Keratinocyte (primary cell): ENCODE data around the gene ZNF174. TPM values are rescaled to one million over a fixed set of nuclear protein-coding genes. Genes with fewer than 3 reads are reported as not detected.

Source experiments
- DNase-seq: peaks from one replicate; pipeline ENCODE4 v3.0.0-alpha.2; 2011; ENCODE audit warnings: low read depth, missing footprints, low spot score
- FAIRE-seq: peaks from 2 replicates; lab custom pipeline; 2011; peaks lifted over from hg19 to GRCh38; lab: Jason Lieb, UNC
- H2AFZ ChIP-seq: 2 replicates; pipeline ENCODE4 v1.6.0; 2012; ENCODE audit warnings: low read length, control low read depth, inconsistent platforms; ENCODE audit not compliant: control insufficient read depth
- H3K27ac ChIP-seq: 2 replicates; pipeline ENCODE4 v1.5.1; 2011; ENCODE audit warnings: low read length; ENCODE audit not compliant: control insufficient read depth, insufficient read depth
- H3K27me3 ChIP-seq: 3 replicates; pipeline ENCODE4 v1.6.0; 2011; ENCODE audit warnings: low read length; ENCODE audit not compliant: control insufficient read depth, insufficient read depth; ENCODE audit errors: extremely low read depth
- H3K36me3 ChIP-seq, 2 experiments: 2 replicates in 1 of 2; 3 replicates in 1 of 2; pipeline ENCODE4 v1.5.1; 2011; ENCODE audit warnings: low read length in 2 of 2, mild to moderate bottlenecking in 1 of 2; ENCODE audit not compliant: control insufficient read depth in 2 of 2, insufficient read depth in 2 of 2; ENCODE audit errors: extremely low read depth in 1 of 2
- H3K4me1 ChIP-seq: 3 replicates; pipeline ENCODE4 v1.5.1; 2011; ENCODE audit warnings: low read length; ENCODE audit not compliant: control insufficient read depth, insufficient read depth; ENCODE audit errors: extremely low read depth
- H3K4me2 ChIP-seq: 3 replicates; pipeline ENCODE4 v1.6.0; 2011; ENCODE audit warnings: low read depth, low read length; ENCODE audit not compliant: control insufficient read depth, insufficient read depth; ENCODE audit errors: extremely low read depth
- H3K4me3 ChIP-seq, 3 experiments: fragments of 200-600 bp in 1 of 3; sonication (generic) in 1 of 3; 2 replicates in 2 of 3; 3 replicates in 1 of 3; pipeline ENCODE4 v1.5.1; 2011 to 2016; ENCODE audit warnings: low read length in 3 of 3, mild to moderate bottlenecking in 3 of 3, control low read depth in 2 of 3, inconsistent platforms in 1 of 3, low read depth in 1 of 3, mixed read lengths in 1 of 3, mixed run types in 1 of 3, moderate library complexity in 1 of 3; ENCODE audit not compliant: control insufficient read depth in 2 of 3, insufficient read depth in 2 of 3; ENCODE audit errors: extremely low read depth in 1 of 3
- H3K79me2 ChIP-seq: 2 replicates; pipeline ENCODE4 v1.6.0; 2012; ENCODE audit warnings: low read length; ENCODE audit not compliant: control insufficient read depth, insufficient read depth
- H3K9ac ChIP-seq: 3 replicates; pipeline ENCODE4 v1.6.0; 2011; ENCODE audit warnings: low read length; ENCODE audit not compliant: control insufficient read depth, insufficient read depth; ENCODE audit errors: extremely low read depth
- H3K9me1 ChIP-seq: 3 replicates; pipeline ENCODE4 v1.6.0; 2011; ENCODE audit warnings: low read length; ENCODE audit not compliant: control insufficient read depth, insufficient read depth; ENCODE audit errors: extremely low read depth
- H3K9me3 ChIP-seq: 2 replicates; pipeline ENCODE4 v1.5.1; 2012; ENCODE audit warnings: low read depth, low read length; ENCODE audit not compliant: control insufficient read depth
- H4K20me1 ChIP-seq: 3 replicates; pipeline ENCODE4 v1.6.0; 2011; ENCODE audit warnings: low read length; ENCODE audit not compliant: control insufficient read depth, insufficient read depth; ENCODE audit errors: extremely low read depth
- EZH2 ChIP-seq: IDR thresholded peaks from one replicate; pipeline ENCODE4 v1.6.1; 2012; ENCODE audit warnings: inconsistent platforms, mild to moderate bottlenecking, low read length, moderate library complexity
- dilution Hi-C: fragments of 300-500 bp; cut with MboI; formaldehyde crosslinking; loops from one replicate; pipeline ENCODE4 v1.7.0; 2020; ENCODE audit warnings: low sequenced_read_pairs; ENCODE audit not compliant: extremely low pct_ligation_motif_present
- polyA plus RNA-seq, 5 experiments: library from polyadenylated mRNA; depleted of rRNA in 3 of 5; stranded (reverse) in 3 of 5; stranded (forward) in 1 of 5; unstranded in 1 of 5; fragments of >200 nt; gene quantifications; 1 replicate in 1 of 5; 2 replicates in 3 of 5; 3 replicates in 1 of 5; pipeline versions ENCODE4 v1.2.1 to v1.2.3, GENCODE V29; 2011 to 2012; ENCODE audit warnings: missing spikeins in 2 of 5, low read depth in 1 of 5, low replicate concordance in 1 of 5
- TF ChIP-seq, protein P1 (sequence below), 3 experiments: IDR thresholded peaks in 1 of 3; conservative IDR thresholded peaks in 1 of 3; optimal IDR thresholded peaks in 1 of 3; 2 replicates in 2 of 3; 3 replicates in 1 of 3; pipeline versions ENCODE3 to v1.5.1; 2011; ENCODE audit warnings: low read length in 3 of 3, mild to moderate bottlenecking in 3 of 3, moderate library complexity in 2 of 3, control low read depth in 1 of 3, inconsistent platforms in 1 of 3; ENCODE audit not compliant: insufficient read depth in 2 of 3; ENCODE audit errors: extremely low read depth in 1 of 3

Gene ZNF174
- polyA plus RNA-seq, 1 donor (not counting 4 experiments of a cell fraction or from before 2014, with no cell fraction given), result 8.0 TPM

DNA sequence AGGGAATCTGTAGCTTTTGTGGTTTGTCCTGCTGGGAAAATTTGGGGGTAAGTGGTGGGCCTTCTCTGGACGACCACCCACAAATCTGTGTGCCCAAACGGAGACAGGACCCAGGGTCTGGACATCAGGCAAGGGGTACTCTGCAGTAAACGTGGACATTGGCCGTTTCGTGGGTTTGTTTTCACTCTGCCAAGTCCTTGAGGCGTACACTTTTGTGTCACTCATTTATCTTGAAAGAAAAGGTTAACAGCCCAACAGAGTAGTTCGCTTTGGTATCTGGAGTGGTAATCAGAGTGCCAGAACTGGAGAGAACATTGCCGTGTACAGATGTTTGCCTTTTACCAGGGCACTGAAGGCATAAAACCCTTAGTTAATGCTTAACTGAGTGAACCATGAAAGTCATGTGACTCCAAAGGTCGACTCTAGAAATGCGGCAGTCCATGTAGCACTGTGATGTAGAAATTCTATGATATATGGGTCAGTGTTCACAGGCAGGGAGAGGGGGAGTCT lies 57.9 kb downstream of the ZNF174 start:
- FAIRE-seq (peak; percentile 34), DNase-seq (no peak)
- dilution Hi-C loops, result no loop called here
- H3K4me1 ChIP-seq, result peaks cover 16% of the 10 kb centered on the region
- H3K27me3 ChIP-seq, result no peaks in the 10 kb centered on the region
- TF ChIP-seq EZH2, result no peak
- TF ChIP-seq, protein P1, sequence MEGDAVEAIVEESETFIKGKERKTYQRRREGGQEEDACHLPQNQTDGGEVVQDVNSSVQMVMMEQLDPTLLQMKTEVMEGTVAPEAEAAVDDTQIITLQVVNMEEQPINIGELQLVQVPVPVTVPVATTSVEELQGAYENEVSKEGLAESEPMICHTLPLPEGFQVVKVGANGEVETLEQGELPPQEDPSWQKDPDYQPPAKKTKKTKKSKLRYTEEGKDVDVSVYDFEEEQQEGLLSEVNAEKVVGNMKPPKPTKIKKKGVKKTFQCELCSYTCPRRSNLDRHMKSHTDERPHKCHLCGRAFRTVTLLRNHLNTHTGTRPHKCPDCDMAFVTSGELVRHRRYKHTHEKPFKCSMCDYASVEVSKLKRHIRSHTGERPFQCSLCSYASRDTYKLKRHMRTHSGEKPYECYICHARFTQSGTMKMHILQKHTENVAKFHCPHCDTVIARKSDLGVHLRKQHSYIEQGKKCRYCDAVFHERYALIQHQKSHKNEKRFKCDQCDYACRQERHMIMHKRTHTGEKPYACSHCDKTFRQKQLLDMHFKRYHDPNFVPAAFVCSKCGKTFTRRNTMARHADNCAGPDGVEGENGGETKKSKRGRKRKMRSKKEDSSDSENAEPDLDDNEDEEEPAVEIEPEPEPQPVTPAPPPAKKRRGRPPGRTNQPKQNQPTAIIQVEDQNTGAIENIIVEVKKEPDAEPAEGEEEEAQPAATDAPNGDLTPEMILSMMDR (optimal IDR thresholded peaks at IDR 0.05 in 1 of 3, IDR thresholded peaks at IDR 0.05 in 1 of 3, conservative IDR thresholded peaks at IDR 0.05 in 1 of 3; ENCODE audit: extremely low read depth in 1 of 3, insufficient read depth in 2 of 3, low read length in 3 of 3), result no peak
- H3K9me3 ChIP-seq, result no peaks in the 10 kb centered on the region
- H3K9ac ChIP-seq, result peak overlapping the region; percentile 93
- H3K79me2 ChIP-seq, result peaks cover 56% of the 10 kb centered on the region
- peak overlapping the region; percentile 91 for H2AFZ ChIP-seq
- peak overlapping the region; percentile 80 for H3K4me2 ChIP-seq
- no peaks in the 10 kb centered on the region for H3K36me3 ChIP-seq
- no peaks in the 10 kb centered on the region for H3K9me1 ChIP-seq
- peak overlapping the region; percentile 70 to 96 (median 92) for H3K4me3 ChIP-seq
- peaks cover 6% of the 10 kb centered on the region for H4K20me1 ChIP-seq
- H3K27ac ChIP-seq, result peak overlapping the region; percentile 81

Other genes with a start within 250 kb of the ZNF174 start
- gene OR1F1, start 213.0 kb upstream of the ZNF174 start, polyA plus RNA-seq, result 0.51 to 0.89 TPM (median 0.58 TPM) in 3 replicates
- gene ZNF200, start 166.1 kb upstream of the ZNF174 start, polyA plus RNA-seq, result 3.1 to 4.7 TPM (median 4.3 TPM) in 3 replicates
- gene MEFV, start 144.6 kb upstream of the ZNF174 start, polyA plus RNA-seq, result 0.03 TPM in 1 of 3 replicates, not detected in the others
- gene ZNF263, start 117.7 kb upstream of the ZNF174 start, polyA plus RNA-seq, result 11.3 to 13.9 TPM (median 13.6 TPM) in 3 replicates
- gene TIGD7, start 95.8 kb upstream of the ZNF174 start, polyA plus RNA-seq, result 0.60 to 1.6 TPM (median 1.4 TPM) in 3 replicates
- gene ZNF75A, start 95.7 kb upstream of the ZNF174 start, polyA plus RNA-seq, result 13.8 to 20.8 TPM (median 19.4 TPM) in 3 replicates
- 0.14 to 0.15 TPM (median 0.14 TPM) in 3 replicates for gene OR2C1, start 45.3 kb upstream of the ZNF174 start, polyA plus RNA-seq
- gene ZSCAN32, start 211 bp upstream of the ZNF174 start, polyA plus RNA-seq, result 17.2 to 21.7 TPM (median 17.3 TPM) in 3 replicates
- gene ZNF597, start 42.3 kb downstream of the ZNF174 start, polyA plus RNA-seq, result 1.4 to 1.7 TPM (median 1.5 TPM) in 3 replicates
- 19.4 to 30.3 TPM (median 29.0 TPM) in 3 replicates for gene NAA60, start 42.5 kb downstream of the ZNF174 start, polyA plus RNA-seq
- gene C16orf90, start 94.3 kb downstream of the ZNF174 start, polyA plus RNA-seq, result not detected in 3 replicates
- 10.3 to 27.4 TPM (median 17.9 TPM) in 3 replicates for gene CLUAP1, start 99.8 kb downstream of the ZNF174 start, polyA plus RNA-seq
- 0.04 TPM in 1 of 3 replicates, not detected in the others for gene NLRC3, start 176.2 kb downstream of the ZNF174 start, polyA plus RNA-seq
- 1.5 to 2.0 TPM (median 1.7 TPM) in 3 replicates for gene SLX4, start 210.4 kb downstream of the ZNF174 start, polyA plus RNA-seq